ENCODE data around the gene MB21D2. TPM values are rescaled to one million over a fixed set of nuclear protein-coding genes. Genes with fewer than 3 reads are reported as not detected.
A peak's percentile ranks its signal among the peaks of the same experiment; 100 is the strongest.

The MB21D2 gene
- total and polyA plus RNA-seq, 9 donors, result 4.5 to 13.9 (median 6.0) TPM

DNA sequence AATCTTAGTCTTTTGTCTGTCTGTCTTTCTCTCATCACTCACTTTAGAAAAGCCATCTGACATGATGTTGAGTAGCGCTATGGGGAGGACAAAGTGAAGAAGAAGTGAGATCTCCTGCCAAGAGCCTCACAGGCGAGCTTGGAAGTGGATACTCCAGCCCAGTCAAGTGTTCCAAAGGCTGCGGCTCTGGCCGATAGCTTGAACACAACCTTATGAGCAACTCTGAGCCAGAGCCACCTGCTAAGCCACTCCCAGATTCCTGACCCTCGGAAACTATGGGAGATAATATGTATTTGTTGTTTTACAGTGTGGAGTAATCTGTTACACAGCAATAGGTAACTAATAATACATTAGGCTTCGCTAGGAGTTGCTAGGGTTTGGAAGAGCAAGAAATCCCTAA is 76.2 kb downstream of the MB21D2 start:
- Histone ChIP-seq H3K4me3 (no peak overlapping the region), H3K27ac (no peak overlapping the region), H3K9me3 (no peaks in the 10 kb centered on the region), H3K27me3 (no peaks in the 10 kb centered on the region), H3K36me3 (no peaks in the 10 kb centered on the region), H3K4me1 (ENCODE audit: insufficient read depth) (peaks cover 3% of the 10 kb centered on the region)
- TF ChIP-seq CTCF (IDR thresholded peaks at IDR 0.05), result no peak
- no peak for TF ChIP-seq POLR2A (IDR thresholded peaks at IDR 0.05)
- no peak for TF ChIP-seq EP300 (IDR thresholded peaks at IDR 0.05)
- 97 to 99% (median 97%) methylated on average over 6 of the region's 6 CpGs for WGBS, 3 donors
- intact Hi-C loops (cut with DNase I), result no loop called here
- no peak for DNase-seq

- H3K36me3 ChIP-seq, result no peaks in the 10 kb centered on the region
- DNase-seq, result no peak
- WGBS, 3 donors, result 93 to 94% (median 94%) methylated on average over 10 of the region's 10 CpGs
- intact Hi-C loops (cut with DNase I), result no loop called here
- H3K4me1 ChIP-seq (ENCODE audit: insufficient read depth), result peaks cover 4% of the 10 kb centered on the region
- no peak for TF ChIP-seq EP300 (IDR thresholded peaks at IDR 0.05)
- no peak for TF ChIP-seq CTCF (IDR thresholded peaks at IDR 0.05)
- no peak for TF ChIP-seq POLR2A (IDR thresholded peaks at IDR 0.05)
- H3K4me3 ChIP-seq, result no peak overlapping the region
- H3K9me3 ChIP-seq, result no peaks in the 10 kb centered on the region
- no peak overlapping the region for H3K27ac ChIP-seq
- H3K27me3 ChIP-seq, result no peaks in the 10 kb centered on the region
Measured at GRCh38 chr3:192840143-192840836, 77.4 kb downstream of the MB21D2 start.

DNA sequence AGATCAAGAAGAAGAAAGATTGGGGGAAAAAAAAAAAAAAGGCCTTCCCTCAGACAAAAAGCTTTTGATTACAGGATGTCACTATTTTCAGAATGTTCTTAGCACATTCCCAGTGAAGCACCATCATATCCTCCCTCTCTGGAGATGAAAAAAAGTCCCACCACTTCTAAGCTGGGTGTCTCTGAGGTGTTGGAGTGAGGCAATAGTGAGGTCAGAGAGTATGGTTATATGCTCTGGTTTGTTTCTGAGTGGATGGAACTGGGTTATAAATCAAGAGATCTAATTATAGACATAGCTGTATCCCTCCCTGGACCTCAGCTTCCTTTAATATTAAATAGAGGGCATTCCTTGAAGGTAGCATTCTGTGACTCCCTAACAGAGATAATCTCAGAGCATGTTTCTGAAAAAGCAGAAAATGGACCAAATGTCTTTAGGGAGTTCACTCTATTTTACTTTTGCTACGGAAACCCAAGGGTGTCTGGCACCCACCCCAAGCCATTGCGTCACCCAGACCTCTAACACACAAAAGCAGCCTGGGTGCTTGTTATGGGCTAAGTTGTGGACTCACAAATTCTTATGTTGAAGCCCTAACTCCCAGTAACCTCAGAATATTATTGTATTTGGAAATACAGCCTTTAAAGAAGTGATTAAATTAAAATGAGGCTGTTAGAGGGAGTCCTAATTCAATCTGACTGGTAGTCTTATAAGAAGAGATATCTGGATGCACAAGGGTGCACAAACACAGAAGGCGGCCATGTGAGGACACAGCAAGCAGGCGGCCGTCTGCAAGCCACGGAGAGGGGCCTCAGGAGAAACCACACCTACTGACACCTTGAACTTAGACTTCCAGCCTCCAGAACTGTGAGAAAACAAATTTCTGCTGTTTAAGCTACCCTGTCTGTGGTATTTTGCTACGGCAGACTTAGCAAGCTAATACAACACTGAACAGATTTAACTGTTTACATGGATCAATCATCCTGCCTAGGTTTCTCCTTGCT is 81.5 kb downstream of the MB21D2 start:
- Histone ChIP-seq H3K9me3 (no peaks in the 10 kb centered on the region), H3K27ac (peak overlapping the region in 1 of 2 donors; percentile 46), H3K4me3 (no peak overlapping the region), H3K4me1 (ENCODE audit: insufficient read depth) (peaks cover 9% of the 10 kb centered on the region), H3K36me3 (no peaks in the 10 kb centered on the region), H3K27me3 (no peaks in the 10 kb centered on the region)
- TF ChIP-seq EP300 (IDR thresholded peaks at IDR 0.05) (no peak), POLR2A (IDR thresholded peaks at IDR 0.05) (no peak), CTCF (IDR thresholded peaks at IDR 0.05) (no peak)
- intact Hi-C loops (cut with DNase I), result loop anchor here in 2 of 4 donors (2.0 to 10.0 kb wide), 2 partner anchors 41 to 79 kb away; partner anchors contain the start of gene MB21D2 (in 1 of the 2)
- peak; percentile 54 to 79 (median 62) for DNase-seq
- WGBS, 3 donors, result 30 to 46% (median 35%) methylated on average over 7 of the region's 7 CpGs

DNA sequence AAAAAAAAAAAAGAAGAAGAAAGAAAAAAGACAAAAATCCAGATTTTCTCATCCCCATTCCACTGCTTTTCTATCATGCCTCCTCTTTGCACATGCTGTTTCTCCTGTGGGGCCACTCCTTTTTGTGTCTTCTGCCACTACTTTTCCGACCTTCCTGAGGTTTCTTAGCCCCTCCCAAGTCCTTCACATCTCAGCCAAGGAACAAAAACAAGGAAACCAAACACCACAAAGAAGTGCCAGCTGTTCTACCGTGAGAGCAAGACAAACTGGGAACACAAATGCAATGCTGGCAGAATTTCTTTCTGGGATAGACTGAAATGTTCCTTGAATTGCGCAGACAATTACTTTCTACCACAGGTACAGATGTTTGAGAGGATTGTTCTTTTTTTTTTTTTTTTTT is 83.2 kb downstream of the MB21D2 start:
- H3K4me1 ChIP-seq (ENCODE audit: insufficient read depth), result peaks cover 9% of the 10 kb centered on the region
- intact Hi-C loops (cut with DNase I), result loop anchor here in 2 of 4 donors (2.0 to 10.0 kb wide), 3 partner anchors 42 to 83 kb away; partner anchors contain the start of gene MB21D2 (in 2 of the 2)
- WGBS, 3 donors, result 36 to 41% (median 39%) methylated on average over 3 of the region's 3 CpGs
- no peaks in the 10 kb centered on the region for H3K36me3 ChIP-seq
- H3K4me3 ChIP-seq, result no peak overlapping the region
- H3K9me3 ChIP-seq, result no peaks in the 10 kb centered on the region
- H3K27me3 ChIP-seq, result no peaks in the 10 kb centered on the region
- no peak overlapping the region for H3K27ac ChIP-seq
- no peak for DNase-seq
- TF ChIP-seq POLR2A (IDR thresholded peaks at IDR 0.05) (no peak), CTCF (IDR thresholded peaks at IDR 0.05) (no peak), EP300 (IDR thresholded peaks at IDR 0.05) (no peak)
